Natural killer cell (primary cell): ENCODE measurements around the gene TXNL4B. TPM values are rescaled to one million over a fixed set of nuclear protein-coding genes. Genes with fewer than 3 reads are reported as not detected.
A peak's percentile ranks its signal among the peaks of the same experiment; 100 is the strongest.

Source experiments
- ATAC-seq, 3 donors: fragments of 150-1000 bp in 2 of 3; fragments of 200-7000 bp in 1 of 3; cut with Tn5 transposase; 1 replicate in 1 of 3; 2 replicates in 2 of 3; pipeline ENCODE4 v1.10.0; 2021; ENCODE audit warnings: mild to moderate bottlenecking in 2 of 3, moderate library complexity in 2 of 3
- DNase-seq, 2 donors: peaks; one replicate each; pipeline versions ENCODE4 v3.0.0 to v3.0.0-alpha.2; 2013 to 2021; ENCODE audit warnings: mixed read lengths in 1 of 2
- H3K27ac ChIP-seq: one replicate; pipeline ENCODE4 v1.5.1; 2013; ENCODE audit warnings: mild to moderate bottlenecking, low read length
- H3K27me3 ChIP-seq: one replicate; pipeline ENCODE4 v1.6.1; 2013; ENCODE audit warnings: low read length; ENCODE audit not compliant: control insufficient read depth, insufficient read depth
- H3K36me3 ChIP-seq: one replicate; pipeline ENCODE4 v1.6.1; 2013; ENCODE audit warnings: low read length; ENCODE audit not compliant: control insufficient read depth, insufficient read depth
- H3K4me1 ChIP-seq: one replicate; pipeline ENCODE4 v1.6.1; 2013; ENCODE audit warnings: low read length; ENCODE audit not compliant: control insufficient read depth, insufficient read depth
- H3K4me3 ChIP-seq: one replicate; pipeline ENCODE4 v1.5.1; 2013; ENCODE audit warnings: low read length
- H3K9me3 ChIP-seq: one replicate; pipeline ENCODE4 v1.6.1; 2013; ENCODE audit warnings: low read length; ENCODE audit not compliant: control insufficient read depth, insufficient read depth
- H3K27ac Mint-ChIP-seq, 2 donors: one replicate each; pipeline ENCODE4 v1.8.0; 2022; ENCODE audit warnings: mild to moderate bottlenecking in 2 of 2, mixed read lengths in 2 of 2, moderate library complexity in 1 of 2
- H3K27me3 Mint-ChIP-seq, 2 donors: one replicate each; pipeline ENCODE4 v1.8.0; 2022; ENCODE audit warnings: low read depth in 2 of 2, mixed read lengths in 2 of 2
- H3K36me3 Mint-ChIP-seq: one replicate; pipeline ENCODE4 v1.8.0; 2022; ENCODE audit warnings: mixed read lengths
- H3K4me1 Mint-ChIP-seq, 2 donors: one replicate each; pipeline ENCODE4 v1.8.0; 2022; ENCODE audit warnings: mixed read lengths in 2 of 2
- H3K4me3 Mint-ChIP-seq: one replicate; pipeline ENCODE4 v1.8.0; 2022; ENCODE audit warnings: mild to moderate bottlenecking, moderate library complexity, mixed read lengths
- H3K9me3 Mint-ChIP-seq, 2 donors: one replicate each; pipeline ENCODE4 v1.8.0; 2022; ENCODE audit warnings: mixed read lengths in 2 of 2
- CTCF ChIP-seq: fragments of 200-600 bp; IDR thresholded peaks from one replicate; pipeline ENCODE4 v1.8.0; 2022; ENCODE audit warnings: antibody characterized with exemption
- WGBS: methylation state at CpG from one replicate; pipeline ENCODE4 v1.1.7; 2013; ENCODE audit warnings: missing lambda C conversion rate; ENCODE audit not compliant: insufficient coverage; 5-methylcytosine and 5-hydroxymethylcytosine counted together
- intact Hi-C: fragments of 100-400 bp; cut with micrococcal nuclease; formaldehyde crosslinking; loops from one replicate; pipeline ENCODE4 v1.14.2; 2022
- total RNA-seq, 4 donors: library from RNA; stranded (reverse); fragments of 120-200 nt in 1 of 4; gene quantifications; one replicate each; pipeline versions ENCODE4 v1.2.3 to v1.2.4, GENCODE V29; 2013 to 2022

Gene TXNL4B
- total RNA-seq, 3 donors from 2014 or later (not counting 1 experiment from before 2014, with no cell fraction given): 12.1 to 13.8 (median 13.6) TPM

- H3K36me3 Mint-ChIP-seq: peaks cover 17% of the 10 kb centered on the region
- ATAC-seq (no peak), DNase-seq (no peak)
- Histone ChIP-seq H3K4me1 (peaks cover 11% of the 10 kb centered on the region), H3K27me3 (no peaks in the 10 kb centered on the region), H3K4me3 (no peak overlapping the region), H3K9me3 (no peaks in the 10 kb centered on the region), H3K36me3 (peaks cover 77% of the 10 kb centered on the region), H3K27ac (no peak overlapping the region)
- intact Hi-C loops: loop anchor here (1.0 to 10.0 kb wide), 2 partner anchors 33 to 566 kb away; no protein-coding TSS in a partner anchor
- peaks cover 35 to 41% of the 10 kb centered on the region in 2 donors for H3K4me1 Mint-ChIP-seq
- TF ChIP-seq CTCF: no peak
- no peaks in the 10 kb centered on the region for H3K9me3 Mint-ChIP-seq
- H3K4me3 Mint-ChIP-seq: no peak overlapping the region
- WGBS: 94% methylated on average over 15 of the region's 15 CpGs
- H3K27ac Mint-ChIP-seq: no peak overlapping the region
- H3K27me3 Mint-ChIP-seq: no peaks in the 10 kb centered on the region
These were observed 5.5 kb upstream of the TXNL4B start for GRCh38 chr16:72098936-72099335.

- intact Hi-C loops: loop anchor here (10.0 kb wide), 1 partner anchor 571 kb away; no protein-coding TSS in a partner anchor
- peaks cover 66 to 71% of the 10 kb centered on the region in 2 donors for H3K4me1 Mint-ChIP-seq
These were observed 818 bp upstream of the TXNL4B start for GRCh38 chr16:72094266-72094610.

GRCh38 chr16:72092832-72093447 is 480 bp downstream of the TXNL4B start:
- H3K27me3 ChIP-seq: no peaks in the 10 kb centered on the region
- Mint-ChIP-seq H3K27me3 (no peaks in the 10 kb centered on the region), H3K4me1 (peaks cover 61 to 70% of the 10 kb centered on the region in 2 donors), H3K9me3 (no peaks in the 10 kb centered on the region), H3K27ac (peak overlapping the region; percentile 93 to 96), H3K36me3 (peaks cover 24% of the 10 kb centered on the region), H3K4me3 (peak overlapping the region; percentile 98)
- under 1% methylated on average over 22 of the region's 22 CpGs for WGBS
- no peaks in the 10 kb centered on the region for H3K9me3 ChIP-seq
- DNase-seq (peak in 1 of 2 donors; percentile 13), ATAC-seq (peak; percentile 31 to 38 (median 34))
- TF ChIP-seq CTCF: no peak
- intact Hi-C loops: loop anchor here (1.0 to 10.0 kb wide), 2 partner anchors 85 to 572 kb away; partner anchors contain the start of gene DHODH
- peaks cover 24% of the 10 kb centered on the region for H3K4me1 ChIP-seq
- H3K36me3 ChIP-seq: peaks cover 43% of the 10 kb centered on the region
- H3K27ac ChIP-seq: peak overlapping the region; percentile 87
- peak overlapping the region; percentile 77 for H3K4me3 ChIP-seq

More at GRCh38 chr16:72094266-72094610, 818 bp upstream of the TXNL4B start:
- no peaks in the 10 kb centered on the region for H3K27me3 Mint-ChIP-seq
- ATAC-seq (no peak), DNase-seq (no peak)
- H3K27ac Mint-ChIP-seq: peak overlapping the region; percentile 93 to 96
- Histone ChIP-seq H3K27ac (peak overlapping the region; percentile 87), H3K27me3 (no peaks in the 10 kb centered on the region), H3K36me3 (peaks cover 42% of the 10 kb centered on the region), H3K9me3 (no peaks in the 10 kb centered on the region), H3K4me1 (peaks cover 24% of the 10 kb centered on the region), H3K4me3 (peak overlapping the region; percentile 77)
- no peak for TF ChIP-seq CTCF
- 1% methylated on average over 11 of the region's 11 CpGs for WGBS
- no peaks in the 10 kb centered on the region for H3K9me3 Mint-ChIP-seq
- H3K4me3 Mint-ChIP-seq: peak overlapping the region; percentile 98
- peaks cover 17% of the 10 kb centered on the region for H3K36me3 Mint-ChIP-seq
